Endothelial cell of umbilical vein (primary cell): ENCODE data around the gene STH.

Experiments used
- CTCF ChIP-seq, 2 donors: IDR thresholded peaks; 1 replicate in 1 of 2; 2 replicates in 1 of 2; pipeline ENCODE4 v1.5.1; 2011; ENCODE audit warnings: low read length in 2 of 2, mild to moderate bottlenecking in 2 of 2, moderate library complexity in 2 of 2, control low read depth in 1 of 2, inconsistent platforms in 1 of 2, low read depth in 1 of 2; ENCODE audit not compliant: insufficient read depth in 1 of 2; ENCODE audit errors: extremely low read depth in 1 of 2
- EZH2 ChIP-seq: IDR thresholded peaks from 2 replicates; pipeline ENCODE4 v1.6.1; 2012; ENCODE audit warnings: borderline replicate concordance, low read depth, mild to moderate bottlenecking, moderate library complexity, low read length, inconsistent platforms; ENCODE audit not compliant: severe bottlenecking
- FOS ChIP-seq: IDR thresholded peaks from 2 replicates; pipeline ENCODE4 v1.6.1; 2011; ENCODE audit warnings: mild to moderate bottlenecking, low read length, moderate library complexity, borderline replicate concordance; ENCODE audit not compliant: insufficient read depth
- GATA2 ChIP-seq: IDR thresholded peaks from 2 replicates; pipeline ENCODE4 v1.7.0; 2011; ENCODE audit warnings: low read depth, mild to moderate bottlenecking, moderate library complexity, mixed read lengths, low read length; ENCODE audit not compliant: insufficient read length, insufficient read depth
- JUN ChIP-seq: IDR thresholded peaks from 2 replicates; pipeline ENCODE4 v1.6.1; 2011; ENCODE audit warnings: borderline replicate concordance, low read depth; ENCODE audit not compliant: insufficient read length, insufficient read depth
- MAX ChIP-seq: IDR thresholded peaks from 2 replicates; pipeline ENCODE4 v1.6.1; 2011; ENCODE audit not compliant: insufficient read depth, insufficient read length
- MYC ChIP-seq: IDR thresholded peaks from one replicate; pipeline ENCODE4 v1.6.1; 2011; ENCODE audit warnings: mild to moderate bottlenecking, low read depth, low read length
- POLR2A ChIP-seq: IDR thresholded peaks from 2 replicates; pipeline ENCODE4 v1.6.1; 2012; ENCODE audit warnings: low read depth, mild to moderate bottlenecking, control low read depth, low read length
- POLR2AphosphoS5 ChIP-seq: IDR thresholded peaks from 2 replicates; pipeline ENCODE4 v1.6.1; 2012; ENCODE audit warnings: low read depth, mild to moderate bottlenecking, control low read depth, low read length, moderate library complexity; ENCODE audit not compliant: insufficient read depth

- TF ChIP-seq CTCF (IDR thresholded peaks at IDR 0.05; ENCODE audit: extremely low read depth in 1 of 2, insufficient read depth in 1 of 2, low read depth in 1 of 2, low read length in 2 of 2), result no peak
- no peak for TF ChIP-seq POLR2A
- no peak for TF ChIP-seq JUN
- no peak for TF ChIP-seq EZH2
- TF ChIP-seq POLR2AphosphoS5, result no peak
- no peak for TF ChIP-seq MAX
- no peak for TF ChIP-seq GATA2
- TF ChIP-seq MYC, result no peak
- no peak for TF ChIP-seq FOS
Observed at GRCh38 chr17:45956090-45956489, 43.0 kb upstream of the STH start.
